ENCODE data around the gene PCNX3.

GRCh38 chr11:65611758-65612603 is 3.6 kb upstream of the PCNX3 start:
- no peak for TF ChIP-seq POLR2A (IDR thresholded peaks at IDR 0.05; ENCODE audit: borderline replicate concordance, extremely low read depth, insufficient read depth, insufficient read length)
- no peak for TF ChIP-seq FOSL1 (IDR thresholded peaks at IDR 0.05; ENCODE audit: low read depth)
- no peak for TF ChIP-seq CTCF (IDR thresholded peaks at IDR 0.05 in 2 of 3, conservative IDR thresholded peaks at IDR 0.05 in 1 of 3; ENCODE audit: borderline replicate concordance in 1 of 3, insufficient read depth in 1 of 3, low read depth in 2 of 3, low read length in 2 of 3)

All from HCT116 (cell line).